Muscle layer of duodenum (tissue), 2 donors: ENCODE data around the gene MIER2.

Experiments
- H3K27ac ChIP-seq: one replicate; pipeline ENCODE4 v1.7.0; 2013; ENCODE audit warnings: mild to moderate bottlenecking, low read length
- H3K27me3 ChIP-seq: one replicate; pipeline ENCODE4 v1.7.0; 2013; ENCODE audit warnings: low read depth, mild to moderate bottlenecking, control low read depth, low read length
- H3K36me3 ChIP-seq, 2 donors: one replicate each; pipeline ENCODE4 v1.7.0; 2013; ENCODE audit warnings: low read length in 2 of 2, control low read depth in 1 of 2, mild to moderate bottlenecking in 1 of 2; ENCODE audit not compliant: insufficient read depth in 2 of 2, control insufficient read depth in 1 of 2
- H3K4me1 ChIP-seq, 2 donors: one replicate each; pipeline ENCODE4 v1.7.0; 2013; ENCODE audit warnings: low read length in 2 of 2, mild to moderate bottlenecking in 2 of 2, control low read depth in 1 of 2, moderate library complexity in 1 of 2; ENCODE audit not compliant: insufficient read depth in 2 of 2, control insufficient read depth in 1 of 2
- H3K4me3 ChIP-seq, 2 donors: one replicate each; pipeline ENCODE4 v1.7.0; 2013; ENCODE audit warnings: low read length in 2 of 2, low read depth in 1 of 2, mild to moderate bottlenecking in 1 of 2
- H3K9me3 ChIP-seq, 2 donors: one replicate each; pipeline ENCODE4 v1.7.0; 2013; ENCODE audit warnings: low read length in 2 of 2, control low read depth in 1 of 2, mild to moderate bottlenecking in 1 of 2; ENCODE audit not compliant: control insufficient read depth in 1 of 2
- donor health status: healthy.

The MIER2 gene

DNA sequence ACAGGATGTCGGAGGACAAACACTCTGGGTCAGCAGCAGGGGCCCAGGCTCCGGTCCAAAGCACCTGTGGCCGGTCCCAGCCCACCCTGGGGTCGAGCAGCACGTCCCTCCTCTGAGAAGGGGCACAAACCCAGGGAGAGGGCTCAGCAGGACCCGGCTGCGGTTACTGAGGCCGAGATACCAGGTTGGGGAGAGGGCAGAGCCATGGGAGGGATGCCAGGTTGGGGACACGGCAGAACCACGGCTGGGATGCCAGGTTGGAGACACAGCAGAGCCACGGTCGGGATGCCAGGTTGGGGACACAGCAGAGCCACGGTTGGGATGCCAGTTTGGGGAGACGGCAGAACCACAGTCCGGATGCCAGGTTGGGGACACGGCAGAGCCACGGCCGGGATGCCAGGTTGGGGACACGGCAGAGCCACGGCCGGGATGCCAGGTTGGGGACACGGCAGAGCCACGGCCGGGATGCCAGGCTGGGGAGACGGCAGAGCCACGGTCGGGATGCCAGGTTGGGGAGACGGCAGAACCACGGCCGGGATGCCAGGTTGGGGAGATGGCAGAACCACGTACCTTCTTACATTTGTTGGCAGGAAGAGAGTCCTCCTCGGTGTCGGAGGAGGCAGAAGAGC lies 18.5 kb downstream of the MIER2 start:
- no peak overlapping the region for H3K4me3 ChIP-seq
- H3K9me3 ChIP-seq, result peaks cover 0 to 4% of the 10 kb centered on the region in 2 donors
- no peaks in the 10 kb centered on the region for H3K27me3 ChIP-seq
- H3K4me1 ChIP-seq, result no peaks in the 10 kb centered on the region
- H3K27ac ChIP-seq, result no peak overlapping the region
- H3K36me3 ChIP-seq, result peaks cover 59 to 86% of the 10 kb centered on the region in 2 donors

DNA sequence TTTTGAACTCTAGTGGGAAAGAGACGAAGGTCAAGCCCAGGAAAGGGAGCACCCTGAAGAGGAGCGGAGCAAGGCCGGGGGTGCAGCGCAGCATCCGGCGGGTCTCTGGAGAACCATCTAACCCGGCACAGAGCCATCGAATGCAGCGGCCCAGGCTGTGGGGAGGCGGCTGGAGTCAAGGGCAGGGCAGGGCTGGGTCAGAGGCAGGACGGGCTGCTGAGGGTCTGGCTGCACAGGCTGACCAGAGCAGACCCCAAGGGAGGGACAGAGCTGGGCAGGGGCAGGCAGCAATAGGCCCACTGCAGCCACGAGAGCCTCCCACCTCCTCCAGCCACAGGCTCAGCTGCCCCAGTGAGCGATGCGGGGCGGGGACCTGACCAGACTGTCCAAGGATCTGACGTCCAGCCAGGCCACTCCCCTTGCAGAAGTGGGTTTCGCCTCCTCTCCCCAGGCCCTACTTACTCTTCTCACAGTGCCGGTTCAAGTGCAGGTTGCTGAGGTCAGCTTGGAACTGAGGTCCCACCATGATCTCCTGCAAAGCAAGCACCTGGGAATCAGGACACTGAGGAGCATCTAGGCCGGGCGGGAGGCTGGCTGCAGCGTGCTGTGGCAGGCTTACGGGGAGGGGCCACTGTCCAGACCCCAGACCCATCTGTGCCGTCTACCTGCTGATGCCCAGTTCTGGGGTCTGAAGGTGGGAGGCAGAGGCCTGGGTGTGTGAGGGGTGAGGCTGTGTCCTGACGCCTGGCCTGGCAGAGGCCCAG lies 19.2 kb downstream of the MIER2 start:
- Histone ChIP-seq H3K36me3 (peaks cover 59 to 86% of the 10 kb centered on the region in 2 donors), H3K4me3 (no peak overlapping the region), H3K9me3 (peaks cover 0 to 4% of the 10 kb centered on the region in 2 donors), H3K27ac (no peak overlapping the region), H3K27me3 (no peaks in the 10 kb centered on the region), H3K4me1 (no peaks in the 10 kb centered on the region)

DNA sequence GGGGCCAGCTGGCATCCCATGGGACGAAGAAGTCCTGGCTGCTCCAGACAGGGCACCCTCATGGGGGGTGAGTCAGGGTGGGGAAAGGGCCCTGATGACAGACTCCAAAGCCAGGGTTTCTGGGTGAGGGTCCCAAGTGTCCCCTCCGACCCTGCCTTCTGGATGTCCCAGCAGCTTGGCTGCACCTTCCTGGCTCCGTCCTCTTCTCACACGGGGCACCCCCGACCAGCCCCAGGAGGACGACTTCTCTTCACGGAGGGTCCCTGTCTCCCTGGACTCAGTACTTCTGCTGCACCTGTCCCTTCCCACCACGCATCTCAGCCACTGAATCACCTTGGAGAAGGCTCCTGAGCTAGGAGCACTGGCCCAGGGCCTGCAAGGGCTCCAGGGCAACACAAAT lies 19.9 kb downstream of the MIER2 start:
- H3K9me3 ChIP-seq, result peaks cover 0 to 4% of the 10 kb centered on the region in 2 donors
- no peak overlapping the region for H3K27ac ChIP-seq
- no peaks in the 10 kb centered on the region for H3K4me1 ChIP-seq
- peaks cover 57 to 83% of the 10 kb centered on the region in 2 donors for H3K36me3 ChIP-seq
- no peak overlapping the region for H3K4me3 ChIP-seq
- no peaks in the 10 kb centered on the region for H3K27me3 ChIP-seq

DNA sequence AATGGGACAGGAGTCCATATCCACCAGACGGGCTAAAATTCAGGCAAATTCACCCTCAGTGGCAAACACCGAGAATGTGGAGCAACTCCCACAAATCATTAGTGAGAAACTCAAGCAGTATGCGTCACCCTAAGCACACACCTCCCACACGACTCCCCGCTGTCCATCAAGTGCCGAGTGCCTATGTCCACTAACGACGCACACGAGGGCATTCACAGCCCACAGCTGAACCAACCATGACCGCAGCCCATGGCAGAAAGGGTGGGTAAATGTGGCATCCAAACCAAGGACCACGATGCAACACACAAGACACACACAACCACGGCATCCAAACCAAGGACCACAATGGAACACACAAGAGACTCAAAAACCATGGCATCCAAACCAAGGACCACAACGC lies 22.0 kb downstream of the MIER2 start:
- H3K9me3 ChIP-seq, result no peaks in the 10 kb centered on the region
- no peaks in the 10 kb centered on the region for H3K27me3 ChIP-seq
- H3K36me3 ChIP-seq, result peaks cover 45 to 82% of the 10 kb centered on the region in 2 donors
- no peaks in the 10 kb centered on the region for H3K4me1 ChIP-seq
- no peak overlapping the region for H3K27ac ChIP-seq
- H3K4me3 ChIP-seq, result no peak overlapping the region

DNA sequence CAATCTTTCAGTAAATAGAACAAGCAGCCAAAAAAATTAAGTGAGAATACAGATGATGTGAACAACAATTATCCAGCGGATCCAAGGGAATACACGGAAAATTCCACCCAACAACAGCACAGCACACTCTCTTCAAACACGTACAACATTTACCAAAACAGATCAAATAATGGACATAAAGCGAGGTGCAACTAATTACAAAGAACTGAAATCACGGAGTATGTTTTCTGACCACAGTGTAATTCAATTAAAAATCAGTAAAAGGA lies 26.2 kb downstream of the MIER2 start:
- peaks cover 34 to 75% of the 10 kb centered on the region in 2 donors for H3K36me3 ChIP-seq
- no peaks in the 10 kb centered on the region for H3K27me3 ChIP-seq
- H3K4me3 ChIP-seq, result no peak overlapping the region
- no peaks in the 10 kb centered on the region for H3K9me3 ChIP-seq
- no peak overlapping the region for H3K27ac ChIP-seq
- H3K4me1 ChIP-seq, result no peaks in the 10 kb centered on the region

DNA sequence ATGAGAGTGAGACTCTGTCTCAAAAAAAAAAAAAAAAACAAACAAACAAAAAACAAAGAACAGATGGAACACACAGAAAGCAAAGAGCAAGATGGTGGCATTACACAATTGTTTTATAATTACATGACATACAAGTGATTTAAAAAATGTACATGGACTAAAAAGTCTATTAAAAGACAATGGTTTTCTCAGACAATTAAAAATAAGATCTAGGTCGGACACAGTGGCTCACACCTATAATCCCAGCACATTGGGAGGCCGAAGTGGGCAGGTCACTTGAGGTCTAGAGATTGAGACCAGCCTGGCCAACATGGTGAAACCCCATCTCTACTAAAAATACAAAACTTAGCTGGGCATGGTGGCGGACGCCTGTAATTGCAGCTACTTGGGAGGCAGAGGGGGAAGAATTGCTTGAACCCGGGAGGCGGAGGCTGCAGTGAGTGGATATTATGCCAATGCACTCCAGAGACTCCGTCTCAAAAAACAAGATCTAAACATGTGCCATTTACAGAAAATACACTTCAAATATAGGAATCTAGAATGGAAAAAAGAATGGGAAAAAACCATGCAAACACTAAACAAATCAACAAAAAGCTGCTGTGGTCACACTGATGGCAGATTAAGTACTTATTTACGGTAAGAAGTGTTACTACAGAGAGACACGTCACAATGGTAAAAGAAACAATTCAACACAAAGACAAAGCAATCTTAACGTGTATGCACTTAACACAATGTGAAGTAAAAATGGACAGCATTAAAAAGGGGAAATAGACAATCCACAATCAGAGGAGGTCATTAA lies 26.7 kb downstream of the MIER2 start:
- H3K36me3 ChIP-seq, result peaks cover 32 to 78% of the 10 kb centered on the region in 2 donors

DNA sequence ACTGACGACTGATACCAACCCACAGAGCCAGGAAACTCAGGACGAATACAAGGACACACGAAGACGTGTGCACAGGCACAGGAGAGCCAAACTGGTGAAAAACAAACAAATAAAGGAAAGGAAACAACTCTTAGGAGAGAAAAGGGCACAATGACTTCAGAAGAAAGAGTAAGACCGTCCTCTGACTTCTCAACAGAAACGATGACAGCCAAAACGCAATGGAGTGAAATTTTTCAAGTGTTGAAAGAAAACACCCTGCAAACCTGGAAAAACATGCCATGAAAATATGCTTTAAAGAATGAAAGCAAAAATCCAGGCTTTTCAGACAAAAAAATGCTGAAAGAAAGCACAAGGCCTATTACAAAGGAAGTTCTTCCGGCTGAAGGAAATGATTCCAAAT lies 28.8 kb downstream of the MIER2 start:
- Histone ChIP-seq H3K27ac (no peak overlapping the region), H3K36me3 (peaks cover 30 to 76% of the 10 kb centered on the region in 2 donors), H3K27me3 (no peaks in the 10 kb centered on the region), H3K9me3 (no peaks in the 10 kb centered on the region), H3K4me3 (no peak overlapping the region), H3K4me1 (no peaks in the 10 kb centered on the region)

More for the DNA sequence above, 26.7 kb downstream of the MIER2 start:
- no peaks in the 10 kb centered on the region for H3K4me1 ChIP-seq
- H3K27ac ChIP-seq, result no peak overlapping the region
- no peaks in the 10 kb centered on the region for H3K27me3 ChIP-seq
- no peak overlapping the region for H3K4me3 ChIP-seq
- no peaks in the 10 kb centered on the region for H3K9me3 ChIP-seq

DNA sequence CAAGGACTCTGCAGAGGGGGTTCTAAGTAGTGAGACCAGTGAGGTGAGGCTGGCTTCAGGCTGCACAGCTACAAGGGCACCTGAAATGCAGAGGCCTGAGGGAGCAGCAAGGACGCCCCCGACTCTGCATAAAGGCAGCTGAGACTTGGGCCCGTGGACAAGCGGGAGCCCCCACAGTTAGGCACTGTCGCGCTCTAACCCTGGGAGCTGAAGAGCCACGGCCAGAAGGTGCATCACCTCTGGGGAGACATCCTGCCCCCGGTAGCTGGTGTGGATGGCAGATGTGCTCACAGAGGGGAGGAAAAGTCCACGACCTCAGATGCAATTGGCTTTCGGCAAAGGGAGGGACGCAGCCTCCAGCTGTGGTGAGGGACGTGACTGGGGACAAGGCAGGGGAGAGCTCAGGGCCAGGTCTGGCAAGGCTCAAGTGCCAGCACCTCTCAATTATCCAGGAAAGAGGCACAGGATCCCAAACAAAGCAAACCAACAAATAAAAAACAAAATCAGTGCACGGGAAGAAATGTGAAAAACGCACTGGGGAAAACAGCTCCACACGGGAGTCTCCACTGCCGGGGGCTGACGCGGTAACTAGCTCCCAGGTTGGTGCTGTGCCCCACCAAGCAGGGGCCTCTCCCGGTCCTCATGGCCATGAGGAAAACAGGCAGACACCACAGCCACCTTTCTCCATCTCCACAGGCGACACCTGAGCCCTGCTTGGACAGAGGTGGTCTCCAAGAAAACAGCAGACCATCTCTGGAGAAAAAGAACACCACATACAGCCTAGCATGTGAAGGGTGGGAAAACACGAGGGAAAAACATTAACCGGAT lies 30.4 kb downstream of the MIER2 start:
- Histone ChIP-seq H3K36me3 (peaks cover 24 to 67% of the 10 kb centered on the region in 2 donors), H3K4me1 (no peaks in the 10 kb centered on the region), H3K4me3 (no peak overlapping the region), H3K27me3 (no peaks in the 10 kb centered on the region), H3K9me3 (no peaks in the 10 kb centered on the region), H3K27ac (no peak overlapping the region)

DNA sequence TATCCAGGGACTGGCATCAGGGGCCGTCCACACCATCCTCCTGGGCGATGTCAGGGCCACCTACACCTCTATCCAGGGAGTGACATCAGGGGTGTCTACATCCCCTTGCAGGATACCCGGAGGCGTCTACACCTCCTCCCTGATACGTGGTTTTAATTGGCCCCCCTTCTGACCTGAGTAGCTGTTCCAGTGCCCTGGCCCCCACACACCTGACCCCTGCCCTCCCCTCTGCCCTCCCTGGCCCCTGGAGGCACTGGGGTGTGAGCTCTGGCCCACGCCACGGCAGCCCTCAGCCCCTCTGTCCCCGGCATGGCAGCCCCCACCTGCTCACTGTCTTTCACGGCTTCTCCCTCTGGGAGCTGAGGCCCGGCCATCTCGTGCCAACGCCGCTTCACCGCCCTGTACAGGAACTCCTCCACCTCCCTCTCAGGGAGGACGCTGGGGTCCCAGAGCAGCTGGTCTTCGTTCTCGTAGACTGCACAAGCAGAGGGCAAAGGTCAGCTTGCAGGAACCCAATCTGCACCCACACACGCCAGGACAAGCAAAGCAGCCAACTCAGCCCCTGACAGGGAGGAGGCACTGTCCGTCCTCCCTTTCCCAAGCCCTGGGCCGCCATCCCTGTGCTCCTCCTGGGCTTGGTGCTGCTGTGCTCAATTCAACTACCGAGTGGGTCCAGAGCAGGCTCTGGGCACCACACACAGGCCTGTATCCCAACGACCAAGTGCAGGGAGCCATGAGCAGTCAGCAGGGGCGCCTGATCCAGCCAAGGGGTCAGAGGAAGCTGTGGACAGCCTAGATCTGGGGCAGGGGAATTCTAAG lies 31.2 kb downstream of the MIER2 start:
- Histone ChIP-seq H3K27ac (no peak overlapping the region), H3K36me3 (peaks cover 23 to 65% of the 10 kb centered on the region in 2 donors), H3K9me3 (no peaks in the 10 kb centered on the region), H3K27me3 (no peaks in the 10 kb centered on the region), H3K4me3 (no peak overlapping the region), H3K4me1 (no peaks in the 10 kb centered on the region)

DNA sequence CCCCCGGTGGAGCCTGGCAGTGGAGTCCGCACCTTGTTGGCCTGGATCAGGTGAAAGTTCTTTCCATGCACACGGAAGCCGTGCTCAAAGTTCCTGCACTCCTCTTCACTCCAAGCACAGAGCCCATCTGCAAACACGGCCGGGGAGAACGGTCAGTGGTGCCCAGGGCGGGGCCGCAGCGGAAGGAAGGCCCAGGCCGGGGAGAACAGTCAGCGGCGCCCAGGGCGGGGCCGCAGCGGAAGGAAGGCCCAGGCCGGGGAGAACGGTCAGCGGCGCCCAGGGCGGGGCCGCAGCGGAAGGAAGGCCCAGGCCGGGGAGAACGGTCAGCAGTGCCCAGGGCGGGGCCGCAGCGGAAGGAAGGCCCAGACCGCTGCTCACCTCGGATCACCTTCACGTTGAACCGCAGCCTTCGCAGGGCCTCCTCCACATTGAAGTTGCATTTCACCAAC lies 32.8 kb downstream of the MIER2 start:
- H3K36me3 ChIP-seq, result peaks cover 25 to 72% of the 10 kb centered on the region in 2 donors

More for the DNA sequence above, 32.8 kb downstream of the MIER2 start:
- Histone ChIP-seq H3K27ac (no peak overlapping the region), H3K9me3 (no peaks in the 10 kb centered on the region), H3K4me1 (no peaks in the 10 kb centered on the region), H3K4me3 (peak overlapping the region in 1 of 2 donors; percentile 32), H3K27me3 (no peaks in the 10 kb centered on the region)
